MM.1S (cell line): ENCODE results near the gene NDFIP2.

Experiments used
- DNase-seq: peaks from one replicate; pipeline ENCODE4 v3.0.0-alpha.2; 2015
- H2AFZ ChIP-seq: fragments of 300-600 bp; sonication (generic); 2 replicates; pipeline ENCODE4 v1.6.0; 2016; ENCODE audit warnings: antibody characterized with exemption, low read length
- H3F3A ChIP-seq: fragments of 300-600 bp; sonication (generic); 2 replicates; pipeline ENCODE4 v1.6.1; 2016; ENCODE audit warnings: mild to moderate bottlenecking, antibody characterized with exemption, low read length, moderate library complexity, mixed read lengths; ENCODE audit not compliant: insufficient read depth
- H3K27ac ChIP-seq: fragments of 300-600 bp; sonication (generic); 2 replicates; pipeline ENCODE4 v1.5.1; 2016; ENCODE audit warnings: mild to moderate bottlenecking, low read length
- H3K27me3 ChIP-seq: fragments of 300-600 bp; sonication (generic); replicated peaks from 2 replicates; pipeline ENCODE4 v1.6.0; 2016; ENCODE audit warnings: low read length; ENCODE audit not compliant: insufficient read depth
- H3K36me3 ChIP-seq: fragments of 300-600 bp; sonication (generic); replicated peaks from 2 replicates; pipeline ENCODE4 v1.6.1; 2016; ENCODE audit warnings: mild to moderate bottlenecking, low read length, mixed read lengths; ENCODE audit not compliant: insufficient read depth
- H3K4me1 ChIP-seq: fragments of 300-600 bp; sonication (generic); 2 replicates; pipeline ENCODE4 v1.6.1; 2016; ENCODE audit warnings: low read length, mixed read lengths
- H3K4me2 ChIP-seq: fragments of 300-600 bp; sonication (generic); 2 replicates; pipeline ENCODE4 v1.6.0; 2016; ENCODE audit warnings: low read depth, low read length
- H3K4me3 ChIP-seq: fragments of 300-600 bp; sonication (generic); 2 replicates; pipeline ENCODE4 v1.5.1; 2016; ENCODE audit warnings: low read length, mixed read lengths
- H3K79me2 ChIP-seq: fragments of 300-600 bp; sonication (generic); 2 replicates; pipeline ENCODE4 v1.6.1; 2016; ENCODE audit warnings: mixed run types, low read length, mixed read lengths
- H3K9ac ChIP-seq: fragments of 300-600 bp; sonication (generic); 2 replicates; pipeline ENCODE4 v1.6.1; 2016; ENCODE audit warnings: low read length, mixed read lengths
- H3K9me2 ChIP-seq: fragments of 300-600 bp; sonication (generic); replicated peaks from 2 replicates; pipeline ENCODE4 v1.6.1; 2016; ENCODE audit warnings: mild to moderate bottlenecking, low read length, mixed read lengths; ENCODE audit not compliant: insufficient read depth
- H3K9me3 ChIP-seq: fragments of 300-600 bp; sonication (generic); replicated peaks from 2 replicates; pipeline ENCODE4 v1.6.1; 2016; ENCODE audit warnings: mild to moderate bottlenecking, low read length, mixed read lengths; ENCODE audit not compliant: insufficient read depth
- H4K20me1 ChIP-seq: fragments of 300-600 bp; sonication (generic); 2 replicates; pipeline ENCODE4 v1.6.1; 2016; ENCODE audit warnings: mild to moderate bottlenecking, low read length, moderate library complexity, mixed read lengths; ENCODE audit not compliant: insufficient read depth
- EZH2 ChIP-seq: fragments of 300-600 bp; sonication (generic); optimal IDR thresholded peaks from 2 replicates; pipeline ENCODE3; 2017; ENCODE audit warnings: low read depth, mild to moderate bottlenecking, antibody characterized with exemption, low read length, mixed read lengths
- EZH2phosphoT487 ChIP-seq: fragments of 300-600 bp; sonication (generic); IDR thresholded peaks from 2 replicates; pipeline ENCODE4 v1.6.1; 2018; ENCODE audit warnings: antibody characterized with exemption, low read length
- TF ChIP-seq, protein P1 (sequence below): fragments of 300-600 bp; sonication (generic); IDR thresholded peaks from 2 replicates; pipeline ENCODE4 v1.5.1; 2016; ENCODE audit warnings: antibody characterized with exemption, low read length, mixed read lengths

The NDFIP2 gene

GRCh38 chr13:79448413-79448812 lies 32.5 kb upstream of the NDFIP2 start:
- Histone ChIP-seq H4K20me1 (no peaks in the 10 kb centered on the region), H3K79me2 (no peaks in the 10 kb centered on the region), H3K4me2 (no peak overlapping the region), H3K27ac (no peak overlapping the region), H2AFZ (no peak overlapping the region), H3F3A (no peaks in the 10 kb centered on the region), H3K36me3 (no peaks in the 10 kb centered on the region), H3K27me3 (no peaks in the 10 kb centered on the region), H3K9ac (no peak overlapping the region), H3K4me3 (no peak overlapping the region), H3K9me3 (no peaks in the 10 kb centered on the region), H3K9me2 (no peaks in the 10 kb centered on the region), H3K4me1 (peaks cover 23% of the 10 kb centered on the region)
- DNase-seq: peak; percentile 17
- TF ChIP-seq EZH2phosphoT487: no peak
- no peak for TF ChIP-seq EZH2
- TF ChIP-seq, protein P1, sequence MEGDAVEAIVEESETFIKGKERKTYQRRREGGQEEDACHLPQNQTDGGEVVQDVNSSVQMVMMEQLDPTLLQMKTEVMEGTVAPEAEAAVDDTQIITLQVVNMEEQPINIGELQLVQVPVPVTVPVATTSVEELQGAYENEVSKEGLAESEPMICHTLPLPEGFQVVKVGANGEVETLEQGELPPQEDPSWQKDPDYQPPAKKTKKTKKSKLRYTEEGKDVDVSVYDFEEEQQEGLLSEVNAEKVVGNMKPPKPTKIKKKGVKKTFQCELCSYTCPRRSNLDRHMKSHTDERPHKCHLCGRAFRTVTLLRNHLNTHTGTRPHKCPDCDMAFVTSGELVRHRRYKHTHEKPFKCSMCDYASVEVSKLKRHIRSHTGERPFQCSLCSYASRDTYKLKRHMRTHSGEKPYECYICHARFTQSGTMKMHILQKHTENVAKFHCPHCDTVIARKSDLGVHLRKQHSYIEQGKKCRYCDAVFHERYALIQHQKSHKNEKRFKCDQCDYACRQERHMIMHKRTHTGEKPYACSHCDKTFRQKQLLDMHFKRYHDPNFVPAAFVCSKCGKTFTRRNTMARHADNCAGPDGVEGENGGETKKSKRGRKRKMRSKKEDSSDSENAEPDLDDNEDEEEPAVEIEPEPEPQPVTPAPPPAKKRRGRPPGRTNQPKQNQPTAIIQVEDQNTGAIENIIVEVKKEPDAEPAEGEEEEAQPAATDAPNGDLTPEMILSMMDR: no peak

GRCh38 chr13:79450110-79450509 lies 30.8 kb upstream of the NDFIP2 start:
- Histone ChIP-seq H3K79me2 (no peaks in the 10 kb centered on the region), H2AFZ (no peak overlapping the region), H3K9me3 (no peaks in the 10 kb centered on the region), H3K27ac (no peak overlapping the region), H3K36me3 (no peaks in the 10 kb centered on the region), H3K4me2 (no peak overlapping the region), H4K20me1 (no peaks in the 10 kb centered on the region), H3K4me1 (peaks cover 23% of the 10 kb centered on the region), H3K9me2 (no peaks in the 10 kb centered on the region), H3K9ac (no peak overlapping the region), H3K27me3 (no peaks in the 10 kb centered on the region), H3F3A (no peaks in the 10 kb centered on the region), H3K4me3 (no peak overlapping the region)
- DNase-seq: no peak
- TF ChIP-seq EZH2phosphoT487: no peak
- TF ChIP-seq EZH2: no peak
- TF ChIP-seq, protein P1: no peak

DNA sequence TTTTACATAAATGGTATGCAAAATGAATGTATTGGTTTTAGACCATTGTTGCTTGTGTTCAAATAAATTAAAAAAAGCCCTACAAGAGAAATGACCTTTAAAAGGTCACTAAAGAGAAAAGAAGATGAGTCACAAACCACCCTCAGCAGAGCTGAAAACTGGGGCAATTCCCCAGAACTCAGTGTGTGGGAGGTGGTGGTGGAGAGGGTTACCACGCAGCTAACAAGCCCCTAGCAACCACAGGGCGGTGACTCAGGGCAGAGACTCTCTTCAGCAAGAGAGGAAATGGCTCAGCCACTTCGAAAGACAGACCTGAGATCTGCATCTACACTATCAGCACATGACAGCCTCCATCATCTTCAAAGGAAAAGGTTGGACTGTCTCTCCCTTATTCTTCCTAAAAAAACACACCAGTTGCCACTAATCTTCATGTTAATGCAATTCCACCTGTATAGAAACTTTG lies 29.4 kb upstream of the NDFIP2 start:
- H3K9ac ChIP-seq: no peak overlapping the region
- TF ChIP-seq EZH2phosphoT487: no peak
- H3K27ac ChIP-seq: no peak overlapping the region
- 0 out of 2 replicates have a peak overlapping the region, but pooled peaks have one; percentile 4 for H2AFZ ChIP-seq
- no peaks in the 10 kb centered on the region for H3K36me3 ChIP-seq
- H3K9me2 ChIP-seq: no peaks in the 10 kb centered on the region
- DNase-seq: peak; percentile 34
- H3K4me2 ChIP-seq: no peak overlapping the region
- no peaks in the 10 kb centered on the region for H3K27me3 ChIP-seq
- no peaks in the 10 kb centered on the region for H3K79me2 ChIP-seq
- H3K4me1 ChIP-seq: peaks cover 23% of the 10 kb centered on the region
- H4K20me1 ChIP-seq: no peaks in the 10 kb centered on the region
- no peak overlapping the region for H3K4me3 ChIP-seq
- no peaks in the 10 kb centered on the region for H3F3A ChIP-seq
- H3K9me3 ChIP-seq: no peaks in the 10 kb centered on the region

DNA sequence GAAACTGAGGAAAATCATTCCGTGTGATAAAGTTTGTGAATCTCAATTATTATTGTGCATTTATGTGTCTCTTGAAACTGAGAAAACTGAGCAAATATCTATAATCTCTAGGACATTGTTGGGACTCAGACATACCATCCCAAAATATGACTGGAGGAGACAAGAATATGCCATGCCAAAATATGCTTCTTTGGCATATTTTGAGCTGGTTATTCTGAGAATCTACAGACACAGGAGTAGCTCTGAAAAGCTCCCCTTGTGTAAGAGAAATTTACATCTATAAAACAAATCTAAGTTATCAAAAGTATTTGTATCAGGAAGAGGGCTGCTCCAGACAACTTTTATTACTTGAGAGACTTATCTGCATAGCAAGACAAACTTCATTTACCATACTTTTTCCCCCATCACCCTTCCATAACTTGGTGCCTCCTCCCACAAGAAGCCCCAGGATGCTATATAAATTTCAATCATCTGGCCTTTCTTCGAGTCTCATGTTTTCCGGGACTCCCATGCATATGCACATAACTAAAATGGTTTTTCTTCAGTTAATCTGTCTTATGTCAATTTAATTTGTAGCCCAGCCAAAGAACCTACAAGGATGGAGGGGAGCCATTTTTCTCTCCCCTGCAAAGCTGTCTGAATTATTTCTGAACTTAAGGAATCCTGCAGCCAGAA lies 28.6 kb upstream of the NDFIP2 start:
- Histone ChIP-seq H3K9me2 (no peaks in the 10 kb centered on the region), H3F3A (no peaks in the 10 kb centered on the region), H3K9ac (no peak overlapping the region), H3K9me3 (no peaks in the 10 kb centered on the region), H3K4me2 (no peak overlapping the region), H4K20me1 (no peaks in the 10 kb centered on the region), H3K27me3 (no peaks in the 10 kb centered on the region), H3K27ac (no peak overlapping the region), H3K4me3 (no peak overlapping the region), H3K4me1 (peaks cover 19% of the 10 kb centered on the region), H3K79me2 (no peaks in the 10 kb centered on the region), H3K36me3 (no peaks in the 10 kb centered on the region), H2AFZ (no peak overlapping the region)
- DNase-seq: no peak
- TF ChIP-seq EZH2phosphoT487 (no peak), EZH2 (no peak)
- TF ChIP-seq, protein P1: no peak
